ENCODE results near the gene RASA4B.
"Not testable (repeated sequence)": the region's sequence is repeated elsewhere in the genome, so short reads cannot be mapped to it uniquely, and the experiment has no call there.

RASA4B gene

GRCh38 chr7:102511860-102512522 lies 5.6 kb downstream of the RASA4B start:
- not testable (repeated sequence) for DNase-seq (ENCODE audit: low spot score)

- not testable (repeated sequence) for DNase-seq (ENCODE audit: low spot score)
These were observed 7.0 kb downstream of the RASA4B start for GRCh38 chr7:102510575-102510974.

GRCh38 chr7:102507410-102508088 lies 10.0 kb downstream of the RASA4B start:
- not testable (repeated sequence) for DNase-seq (ENCODE audit: low spot score)

- not testable (repeated sequence) for DNase-seq (ENCODE audit: low spot score)
These were observed 12.0 kb downstream of the RASA4B start for GRCh38 chr7:102505298-102506185.

GRCh38 chr7:102503141-102503540 lies 14.4 kb downstream of the RASA4B start:
- not testable (repeated sequence) for DNase-seq (ENCODE audit: low spot score)

GRCh38 chr7:102498321-102498720 lies 19.3 kb downstream of the RASA4B start:
- DNase-seq (ENCODE audit: low spot score), result not testable (repeated sequence)

GRCh38 chr7:102497308-102497707 lies 20.3 kb downstream of the RASA4B start:
- DNase-seq (ENCODE audit: low spot score), result not testable (repeated sequence)

GRCh38 chr7:102496861-102497260 lies 20.7 kb downstream of the RASA4B start:
- not testable (repeated sequence) for DNase-seq (ENCODE audit: low spot score)

GRCh38 chr7:102494473-102495149 lies 23.0 kb downstream of the RASA4B start:
- DNase-seq (ENCODE audit: low spot score), result not testable (repeated sequence)

GRCh38 chr7:102494026-102494425 lies 23.6 kb downstream of the RASA4B start:
- DNase-seq (ENCODE audit: low spot score), result not testable (repeated sequence)

- not testable (repeated sequence) for DNase-seq (ENCODE audit: low spot score)
These were observed 24.2 kb downstream of the RASA4B start for GRCh38 chr7:102493220-102493935.

- not testable (repeated sequence) for DNase-seq (ENCODE audit: low spot score)
These were observed 27.0 kb downstream of the RASA4B start for GRCh38 chr7:102490529-102491075.

GRCh38 chr7:102484317-102484716 lies 33.3 kb downstream of the RASA4B start:
- not testable (repeated sequence) for DNase-seq (ENCODE audit: low spot score)

- not testable (repeated sequence) for DNase-seq (ENCODE audit: low spot score)
These were observed 35.6 kb downstream of the RASA4B start for GRCh38 chr7:102481962-102482361.

GRCh38 chr7:102479982-102480637 lies 37.5 kb downstream of the RASA4B start:
- DNase-seq (ENCODE audit: low spot score), result not testable (repeated sequence)

- DNase-seq (ENCODE audit: low spot score), result not testable (repeated sequence)
These were observed 38.4 kb downstream of the RASA4B start for GRCh38 chr7:102479209-102479584.

- DNase-seq (ENCODE audit: low spot score), result not testable (repeated sequence)
These were observed 39.0 kb downstream of the RASA4B start, which contains the start of gene POLR2J for GRCh38 chr7:102478314-102479208. Gene POLR2J (minus strand): TSS chr7:102478922. CDS start chr7:102478860, 62 bp downstream.

- not testable (repeated sequence) for DNase-seq (ENCODE audit: low spot score)
These were observed 42.7 kb downstream of the RASA4B start for GRCh38 chr7:102474736-102475435.
